Measurements from ENCODE around the gene CRTC3.

DNA sequence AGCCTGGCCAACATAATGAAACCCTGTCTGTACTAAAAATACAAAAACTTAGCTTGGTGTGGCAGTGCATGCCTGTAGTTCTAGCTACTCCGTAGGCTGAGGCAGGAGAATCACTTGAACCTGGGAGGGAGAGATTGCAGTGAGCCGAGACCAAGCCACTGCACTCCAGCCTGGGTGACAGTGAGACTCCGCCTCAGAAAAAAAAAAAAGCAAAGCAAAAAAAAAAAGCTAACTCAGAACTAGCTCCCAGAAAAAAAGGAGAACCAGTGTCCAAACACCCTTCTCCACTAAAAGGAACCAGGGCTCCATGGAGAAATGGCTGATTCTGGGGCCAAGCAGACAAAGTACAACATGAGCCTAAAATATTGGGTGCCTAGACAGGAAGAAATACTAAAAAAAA, 16.7 kb upstream of the CRTC3 start:
- TF ChIP-seq RAD21 (IDR thresholded peaks at IDR 0.05; ENCODE audit: low read length) (no peak), MAFK (IDR thresholded peaks at IDR 0.05; ENCODE audit: low read depth, low read length) (no peak), CEBPB (IDR thresholded peaks at IDR 0.05; ENCODE audit: low read depth, low read length) (no peak), POLR2A (IDR thresholded peaks at IDR 0.05; ENCODE audit: low read depth, low read length) (no peak)
- TF ChIP-seq, protein P1, sequence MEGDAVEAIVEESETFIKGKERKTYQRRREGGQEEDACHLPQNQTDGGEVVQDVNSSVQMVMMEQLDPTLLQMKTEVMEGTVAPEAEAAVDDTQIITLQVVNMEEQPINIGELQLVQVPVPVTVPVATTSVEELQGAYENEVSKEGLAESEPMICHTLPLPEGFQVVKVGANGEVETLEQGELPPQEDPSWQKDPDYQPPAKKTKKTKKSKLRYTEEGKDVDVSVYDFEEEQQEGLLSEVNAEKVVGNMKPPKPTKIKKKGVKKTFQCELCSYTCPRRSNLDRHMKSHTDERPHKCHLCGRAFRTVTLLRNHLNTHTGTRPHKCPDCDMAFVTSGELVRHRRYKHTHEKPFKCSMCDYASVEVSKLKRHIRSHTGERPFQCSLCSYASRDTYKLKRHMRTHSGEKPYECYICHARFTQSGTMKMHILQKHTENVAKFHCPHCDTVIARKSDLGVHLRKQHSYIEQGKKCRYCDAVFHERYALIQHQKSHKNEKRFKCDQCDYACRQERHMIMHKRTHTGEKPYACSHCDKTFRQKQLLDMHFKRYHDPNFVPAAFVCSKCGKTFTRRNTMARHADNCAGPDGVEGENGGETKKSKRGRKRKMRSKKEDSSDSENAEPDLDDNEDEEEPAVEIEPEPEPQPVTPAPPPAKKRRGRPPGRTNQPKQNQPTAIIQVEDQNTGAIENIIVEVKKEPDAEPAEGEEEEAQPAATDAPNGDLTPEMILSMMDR (conservative IDR thresholded peaks at IDR 0.05; ENCODE audit: low read depth, low read length), result no peak
